Left lung (tissue), 10 donors: ENCODE results near the gene SAMD14. TPM values are rescaled to one million over a fixed set of nuclear protein-coding genes. Genes with fewer than 3 reads are reported as not detected.

Source experiments
- ATAC-seq: fragments of 200-7000 bp; cut with Tn5 transposase; one replicate; pipeline ENCODE4 v1.9.1; 2020; ENCODE audit warnings: moderate library complexity
- DNase-seq, 4 donors: peaks; one replicate each; pipeline ENCODE4 v3.0.0-alpha.2; 2013 to 2020
- H3K27ac ChIP-seq, 2 donors: fragments of 200-600 bp; sonication (generic) in 1 of 2; one replicate each; pipeline versions ENCODE4 v1.5.0 to v1.8.0; 2020 to 2021
- H3K27me3 ChIP-seq, 2 donors: fragments of 200-600 bp; sonication (generic) in 1 of 2; one replicate each; pipeline versions ENCODE4 v1.5.0 to v1.8.0; 2020 to 2021
- H3K36me3 ChIP-seq, 2 donors: fragments of 200-600 bp; sonication (generic) in 1 of 2; one replicate each; pipeline versions ENCODE4 v1.5.0 to v1.8.0; 2020 to 2021
- H3K4me1 ChIP-seq, 2 donors: fragments of 200-600 bp; one replicate each; pipeline ENCODE4 v1.8.0; 2021
- H3K4me3 ChIP-seq, 2 donors: fragments of 200-600 bp; sonication (generic) in 1 of 2; one replicate each; pipeline versions ENCODE4 v1.5.0 to v1.8.0; 2020 to 2021; ENCODE audit warnings: mild to moderate bottlenecking in 1 of 2
- H3K9me3 ChIP-seq, 2 donors: fragments of 200-600 bp; sonication (generic) in 1 of 2; one replicate each; pipeline versions ENCODE4 v1.5.0 to v1.8.0; 2020 to 2021
- intact Hi-C, 2 donors: fragments of 100-400 bp; cut with DNase I; formaldehyde crosslinking; loops; one replicate each; pipeline versions ENCODE4 v1.11.2 to v1.14.2; 2022
- polyA plus RNA-seq, 6 donors: library from polyadenylated mRNA; unstranded; fragments of 120-200 nt; gene quantifications; one replicate each; pipeline ENCODE4 v1.2.1, GENCODE V29; 2013; ENCODE audit not compliant: insufficient read length in 6 of 6
- total RNA-seq, 2 donors: library from RNA; stranded (reverse); fragmentation: NEBNext Ultra II Directional; extraction: Animal tissue kit (Norgen Biotek cat#: 25700); gene quantifications; one replicate each; pipeline ENCODE4 v1.2.1, GENCODE V29; 2021
- TF ChIP-seq, protein P1 (sequence below), 2 donors: fragments of 200-600 bp; sonication (generic) in 1 of 2; IDR thresholded peaks; one replicate each; pipeline versions ENCODE4 v1.5.0 to v1.8.0; 2021; ENCODE audit warnings: antibody characterized with exemption in 2 of 2
- donor health status: DM: no; HTN: yes; CAD: no.
- donor health status: DM: no; HTN: no; CAD: no.

The SAMD14 gene
- total and polyA plus RNA-seq, 8 donors, result 8.4 to 21.6 (median 15.8) TPM

DNA sequence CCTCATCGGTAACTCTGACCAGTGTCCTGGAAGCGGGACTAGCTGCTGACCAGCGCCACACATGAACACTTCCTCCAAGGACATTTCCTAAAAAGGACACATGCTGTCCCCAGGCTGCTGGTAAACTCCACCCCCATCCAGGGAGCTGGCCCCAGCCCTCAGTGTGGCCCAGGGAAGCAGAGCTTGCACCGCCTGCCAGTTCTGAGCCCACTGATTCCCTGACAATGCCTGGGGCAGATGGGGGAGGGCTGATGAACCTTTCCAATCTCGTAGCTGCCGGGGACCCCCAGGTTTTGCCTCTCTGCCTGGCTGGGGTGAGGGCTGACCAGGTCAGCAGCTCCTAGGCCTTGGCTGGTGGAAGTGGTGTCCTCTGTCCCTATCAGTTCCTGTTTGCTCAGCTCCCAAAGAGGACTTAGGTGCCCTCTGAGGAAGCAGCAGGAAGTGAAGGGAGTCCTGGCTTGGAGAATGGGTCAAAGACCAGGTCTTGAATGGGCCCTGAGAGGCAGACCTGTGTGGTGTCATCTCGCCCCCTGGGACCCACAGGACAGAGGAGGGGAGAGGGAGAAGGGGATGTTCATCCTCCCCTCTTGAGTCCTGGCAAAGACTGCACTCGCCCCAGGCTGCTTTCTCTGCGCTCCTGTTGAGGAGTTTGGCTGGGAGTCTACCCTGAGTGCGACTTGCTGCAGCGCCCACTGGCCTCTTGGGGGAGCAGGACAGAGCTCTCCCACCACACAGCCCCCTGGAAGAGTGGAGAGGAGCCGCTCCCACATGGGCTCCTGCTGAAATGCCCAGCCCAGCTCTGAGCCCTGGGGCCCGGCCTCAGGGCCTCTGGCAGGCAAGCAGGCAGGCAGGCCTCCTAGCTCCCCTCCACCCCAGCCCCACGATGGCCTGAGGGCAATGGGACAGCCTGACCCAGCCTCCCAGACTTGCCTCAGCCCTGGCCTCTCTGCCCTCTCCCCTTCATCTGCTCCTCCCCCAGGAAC lies 18.0 kb downstream of the SAMD14 start:
- Histone ChIP-seq H3K4me3 (no peak overlapping the region), H3K27me3 (peaks cover 6 to 25% of the 10 kb centered on the region in 2 donors), H3K4me1 (peaks cover 5 to 10% of the 10 kb centered on the region in 2 donors), H3K27ac (peak overlapping the region; percentile 48 to 60), H3K9me3 (no peaks in the 10 kb centered on the region), H3K36me3 (peaks cover 0 to 26% of the 10 kb centered on the region in 2 donors)
- intact Hi-C loops, result no loop called here
- peak in 1 of 4 donors; percentile 64 for DNase-seq
- TF ChIP-seq, protein P1, sequence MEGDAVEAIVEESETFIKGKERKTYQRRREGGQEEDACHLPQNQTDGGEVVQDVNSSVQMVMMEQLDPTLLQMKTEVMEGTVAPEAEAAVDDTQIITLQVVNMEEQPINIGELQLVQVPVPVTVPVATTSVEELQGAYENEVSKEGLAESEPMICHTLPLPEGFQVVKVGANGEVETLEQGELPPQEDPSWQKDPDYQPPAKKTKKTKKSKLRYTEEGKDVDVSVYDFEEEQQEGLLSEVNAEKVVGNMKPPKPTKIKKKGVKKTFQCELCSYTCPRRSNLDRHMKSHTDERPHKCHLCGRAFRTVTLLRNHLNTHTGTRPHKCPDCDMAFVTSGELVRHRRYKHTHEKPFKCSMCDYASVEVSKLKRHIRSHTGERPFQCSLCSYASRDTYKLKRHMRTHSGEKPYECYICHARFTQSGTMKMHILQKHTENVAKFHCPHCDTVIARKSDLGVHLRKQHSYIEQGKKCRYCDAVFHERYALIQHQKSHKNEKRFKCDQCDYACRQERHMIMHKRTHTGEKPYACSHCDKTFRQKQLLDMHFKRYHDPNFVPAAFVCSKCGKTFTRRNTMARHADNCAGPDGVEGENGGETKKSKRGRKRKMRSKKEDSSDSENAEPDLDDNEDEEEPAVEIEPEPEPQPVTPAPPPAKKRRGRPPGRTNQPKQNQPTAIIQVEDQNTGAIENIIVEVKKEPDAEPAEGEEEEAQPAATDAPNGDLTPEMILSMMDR (IDR thresholded peaks at IDR 0.05), result no peak
- ATAC-seq, result peak; percentile 18

DNA sequence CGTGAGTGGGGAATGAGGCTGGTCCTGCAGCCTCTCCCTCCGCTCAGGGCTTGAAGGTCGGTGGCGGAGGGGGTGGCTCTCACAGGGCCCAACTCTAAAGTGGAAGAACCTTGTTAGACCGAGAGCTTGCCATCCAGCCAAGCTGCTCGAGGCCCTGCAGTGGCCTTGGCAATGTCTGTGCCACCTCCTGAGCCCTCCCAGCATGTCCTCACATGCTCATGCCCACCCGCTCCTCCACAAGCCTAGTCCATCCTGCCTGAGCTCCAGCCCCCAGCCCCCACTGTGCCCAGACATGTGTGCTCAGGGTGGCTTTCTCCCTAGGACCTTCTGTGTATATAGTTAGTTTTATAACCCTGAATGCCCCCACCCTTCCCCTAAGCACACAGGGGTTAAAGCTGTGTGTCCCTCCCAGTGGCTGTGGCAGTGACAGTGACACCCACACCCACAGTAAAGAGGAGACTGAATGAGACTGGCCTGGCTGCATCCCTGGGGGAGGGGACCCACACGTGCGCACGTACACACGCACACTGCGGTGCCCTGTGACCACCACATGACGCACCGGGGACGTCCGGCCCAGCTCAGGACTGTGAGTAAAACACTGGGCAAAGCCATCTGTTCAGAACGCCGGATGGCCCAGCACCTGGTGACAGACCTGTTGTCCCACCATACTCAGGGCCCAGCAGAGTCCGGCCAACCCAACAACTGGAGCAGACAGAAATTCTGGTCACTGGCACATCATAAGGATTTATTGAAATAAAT lies 19.2 kb downstream of the SAMD14 start:
- Histone ChIP-seq H3K27ac (peak overlapping the region in 1 of 2 donors; percentile 33), H3K27me3 (peaks cover 0 to 13% of the 10 kb centered on the region in 2 donors), H3K36me3 (peaks cover 0 to 35% of the 10 kb centered on the region in 2 donors), H3K9me3 (no peaks in the 10 kb centered on the region), H3K4me3 (no peak overlapping the region), H3K4me1 (peaks cover 5 to 7% of the 10 kb centered on the region in 2 donors)
- intact Hi-C loops, result no loop called here
- DNase-seq (peak in 1 of 4 donors; percentile 71), ATAC-seq (no peak)
- TF ChIP-seq, protein P1 (IDR thresholded peaks at IDR 0.05), result no peak

- no peak overlapping the region for H3K4me3 ChIP-seq
- peaks cover 0 to 43% of the 10 kb centered on the region in 2 donors for H3K36me3 ChIP-seq
- no peak for ATAC-seq
- no peaks in the 10 kb centered on the region for H3K9me3 ChIP-seq
- peak in 1 of 4 donors; percentile 72 for DNase-seq
- H3K4me1 ChIP-seq, result peaks cover 5 to 7% of the 10 kb centered on the region in 2 donors
- H3K27me3 ChIP-seq, result peaks cover 0 to 7% of the 10 kb centered on the region in 2 donors
- no peak overlapping the region for H3K27ac ChIP-seq
- TF ChIP-seq, protein P1 (IDR thresholded peaks at IDR 0.05), result no peak
- intact Hi-C loops, result no loop called here
Observed at GRCh38 chr17:50109785-50110184, 20.2 kb downstream of the SAMD14 start.

DNA sequence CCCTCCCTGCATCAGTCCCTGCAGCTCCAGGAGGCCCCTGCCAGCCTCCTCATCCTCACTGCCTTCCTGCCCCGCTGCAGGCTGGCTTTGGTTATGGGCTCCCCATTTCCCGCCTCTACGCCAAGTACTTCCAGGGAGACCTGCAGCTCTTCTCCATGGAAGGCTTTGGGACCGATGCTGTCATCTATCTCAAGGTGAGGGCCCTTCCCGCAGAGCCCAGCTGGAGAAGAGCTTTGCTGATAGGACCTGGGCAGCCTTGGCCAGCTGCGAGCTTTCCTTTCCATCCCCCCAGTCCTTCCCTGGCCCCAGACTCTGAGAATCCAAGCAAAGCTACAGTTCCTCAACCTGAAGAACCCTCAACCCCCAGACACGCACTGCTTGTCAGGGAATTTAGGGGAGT lies 20.8 kb downstream of the SAMD14 start:
- Histone ChIP-seq H3K4me1 (peaks cover 5 to 7% of the 10 kb centered on the region in 2 donors), H3K9me3 (no peaks in the 10 kb centered on the region), H3K27me3 (peaks cover 0 to 3% of the 10 kb centered on the region in 2 donors), H3K36me3 (peaks cover 0 to 43% of the 10 kb centered on the region in 2 donors), H3K4me3 (no peak overlapping the region), H3K27ac (no peak overlapping the region)
- ATAC-seq, result no peak
- intact Hi-C loops, result no loop called here
- TF ChIP-seq, protein P1 (IDR thresholded peaks at IDR 0.05), result no peak
- no peak for DNase-seq
